GM12891 (cell line): ENCODE data around the gene VWF.

Source experiments
- PAX5 ChIP-seq: IDR thresholded peaks from 2 replicates; pipeline ENCODE4 v1.6.1; 2011; ENCODE audit warnings: low read length, moderate library complexity, mild to moderate bottlenecking; ENCODE audit not compliant: insufficient read depth, severe bottlenecking
- POLR2A ChIP-seq: IDR thresholded peaks from 2 replicates; pipeline ENCODE4 v1.6.1; 2011; ENCODE audit warnings: low read depth, low read length, control low read depth
- POLR2AphosphoS5 ChIP-seq: IDR thresholded peaks from 2 replicates; pipeline ENCODE4 v1.6.1; 2011; ENCODE audit warnings: low read depth, low read length, control low read depth
- TAF1 ChIP-seq: IDR thresholded peaks from 2 replicates; pipeline ENCODE4 v1.6.1; 2011; ENCODE audit warnings: low read depth, low read length, control low read depth

DNA sequence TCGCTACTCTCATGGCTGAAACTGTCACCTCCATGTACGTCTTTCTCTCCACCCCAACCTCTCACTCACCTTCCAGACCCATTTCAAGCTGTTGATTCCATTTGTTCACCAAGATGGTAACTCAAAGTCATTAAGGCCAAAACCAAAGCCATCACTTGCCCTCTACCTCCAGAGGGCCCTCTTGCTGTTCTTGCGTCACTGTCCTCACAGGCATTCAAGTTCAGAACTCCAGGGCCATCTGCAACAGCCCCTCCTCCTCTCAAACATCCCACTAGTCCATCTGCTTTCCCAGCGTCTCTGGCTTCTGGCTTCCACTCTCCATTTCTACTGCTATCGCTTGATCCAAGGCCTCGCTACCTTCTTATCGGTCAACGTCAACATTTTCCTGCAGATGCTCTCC is 74.5 kb downstream of the VWF start:
- TF ChIP-seq POLR2AphosphoS5 (no peak), POLR2A (no peak), TAF1 (no peak), PAX5 (no peak)
